Kidney (tissue), 14 donors: ENCODE measurements around the gene FBXO45. TPM values are rescaled to one million over a fixed set of nuclear protein-coding genes. Genes with fewer than 3 reads are reported as not detected.
"Not testable (repeated sequence)": the region's sequence is repeated elsewhere in the genome, so short reads cannot be mapped to it uniquely, and the experiment has no call there.

Source experiments
- DNase-seq, 5 donors: peaks; one replicate each; pipeline ENCODE4 v3.0.0-alpha.2; 2013 to 2020
- FAIRE-seq: peaks from 2 replicates; lab custom pipeline; 2012; peaks lifted over from hg19 to GRCh38; lab: Jason Lieb, UNC
- H3K27ac ChIP-seq, 2 donors: one replicate each; pipeline ENCODE4 v1.7.0; 2013; ENCODE audit warnings: low read depth in 2 of 2, low read length in 2 of 2, inconsistent platforms in 1 of 2
- H3K27me3 ChIP-seq: one replicate; pipeline ENCODE4 v1.7.1; 2013; ENCODE audit warnings: low read length, inconsistent platforms; ENCODE audit not compliant: control insufficient read depth, insufficient read depth
- H3K36me3 ChIP-seq, 3 donors: one replicate each; pipeline versions ENCODE4 v1.7.0 to v1.7.1; 2013; ENCODE audit warnings: low read length in 3 of 3, control low read depth in 1 of 3, inconsistent platforms in 1 of 3; ENCODE audit not compliant: insufficient read depth in 3 of 3, control insufficient read depth in 2 of 3
- H3K4me1 ChIP-seq, 3 donors: one replicate each; pipeline versions ENCODE4 v1.7.0 to v1.7.1; 2013; ENCODE audit warnings: low read length in 3 of 3, inconsistent platforms in 1 of 3, low read depth in 1 of 3; ENCODE audit not compliant: control insufficient read depth in 2 of 3, insufficient read depth in 2 of 3
- H3K4me3 ChIP-seq, 3 donors: one replicate each; pipeline versions ENCODE4 v1.7.0 to v1.8.1; 2013; ENCODE audit warnings: low read length in 3 of 3, control low read depth in 1 of 3, inconsistent platforms in 1 of 3
- H3K9ac ChIP-seq, 3 donors: one replicate each; pipeline versions ENCODE4 v1.7.0 to v1.7.1; 2013; ENCODE audit warnings: low read length in 3 of 3, control low read depth in 1 of 3, inconsistent platforms in 1 of 3
- H3K9me3 ChIP-seq, 3 donors: one replicate each; pipeline versions ENCODE4 v1.7.0 to v1.7.1; 2013; ENCODE audit warnings: low read length in 3 of 3, control low read depth in 1 of 3, inconsistent platforms in 1 of 3; ENCODE audit not compliant: control insufficient read depth in 2 of 3, insufficient read depth in 1 of 3
- CTCF ChIP-seq: IDR thresholded peaks from 3 replicates; pipeline ENCODE4 v1.5.1; 2012; ENCODE audit warnings: mild to moderate bottlenecking, moderate library complexity, borderline replicate concordance; ENCODE audit not compliant: insufficient read depth; ENCODE audit errors: extremely low read depth
- intact Hi-C: fragments of 100-400 bp; cut with DNase I; formaldehyde crosslinking; loops from one replicate; pipeline ENCODE4 v1.11.1; 2022
- polyA plus RNA-seq: library from polyadenylated mRNA; stranded (reverse); fragments of 350-450 nt; fragmentation: Illumina TruSeq; extraction: RNeasy Lipid Tissue Mini Kit (QIAGEN cat#74804); gene quantifications from one replicate; pipeline ENCODE4 v1.2.3, GENCODE V29; 2014; ENCODE audit warnings: low read depth, low replicate concordance; ENCODE audit not compliant: insufficient read depth
- total RNA-seq: library from RNA; stranded (reverse); fragmentation: NEBNext Ultra II Directional; extraction: Animal tissue kit (Norgen Biotek cat#: 25700); gene quantifications from one replicate; pipeline ENCODE4 v1.2.1, GENCODE V29; 2021
- donor health status: control.
- donor health status: control.
- donor health status: control.
- donor health status: control.
- donor health status: control.
- donor health status: DM: yes; HTN: yes; CAD: no.
- donor health status: Normal renal cell carcinoma (clear cell type).

The FBXO45 gene
- total and polyA plus RNA-seq, 2 donors from 2014 or later: 2.5 to 7.0 TPM

- H3K36me3 ChIP-seq: no peaks in the 10 kb centered on the region
- H3K27ac ChIP-seq: no peak overlapping the region
- DNase-seq (peak in 1 of 5 donors; percentile 36), FAIRE-seq (no peak)
- H3K4me1 ChIP-seq: peaks cover 0 to 10% (median 0%) of the 10 kb centered on the region in 3 donors
- intact Hi-C loops: no loop called here
- no peak for TF ChIP-seq CTCF
- H3K27me3 ChIP-seq: no peaks in the 10 kb centered on the region
- H3K9me3 ChIP-seq: no peaks in the 10 kb centered on the region
- H3K4me3 ChIP-seq: no peak overlapping the region
- no peak overlapping the region for H3K9ac ChIP-seq
Measured at GRCh38 chr3:196636369-196637349, 68.2 kb downstream of the FBXO45 start.

- H3K9ac ChIP-seq, H3K9me3 ChIP-seq, H3K36me3 ChIP-seq, intact Hi-C loops, H3K4me3 ChIP-seq, H3K27me3 ChIP-seq, H3K4me1 ChIP-seq, FAIRE-seq, H3K27ac ChIP-seq: not testable (repeated sequence)
- peak in 1 of 5 donors; percentile 12 for DNase-seq
Measured at GRCh38 chr3:196637941-196638340, 69.5 kb downstream of the FBXO45 start.

Other genes starting within 250 kb of the FBXO45 start
- 0.50 TPM for gene TM4SF19, start 230.3 kb upstream of the FBXO45 start, total RNA-seq
- gene TM4SF19, start 230.3 kb upstream of the FBXO45 start, polyA plus RNA-seq: not detected
- gene UBXN7, start 136.2 kb upstream of the FBXO45 start, total RNA-seq: 46.9 TPM
- gene UBXN7, start 136.2 kb upstream of the FBXO45 start, polyA plus RNA-seq: 2.8 TPM
- gene RNF168, start 64.9 kb upstream of the FBXO45 start, total RNA-seq: 19.5 TPM
- 3.2 TPM for gene RNF168, start 64.9 kb upstream of the FBXO45 start, polyA plus RNA-seq
- not detected for gene SMCO1, start 53.3 kb upstream of the FBXO45 start, total RNA-seq
- not detected for gene SMCO1, start 53.3 kb upstream of the FBXO45 start, polyA plus RNA-seq
- 12.3 TPM for gene WDR53, start 106 bp upstream of the FBXO45 start, total RNA-seq
- gene WDR53, start 106 bp upstream of the FBXO45 start, polyA plus RNA-seq: 9.0 TPM
- gene NRROS, start 71.0 kb downstream of the FBXO45 start, total RNA-seq: 11.6 TPM
- gene NRROS, start 71.0 kb downstream of the FBXO45 start, polyA plus RNA-seq: 2.0 TPM
- gene CEP19, start 143.6 kb downstream of the FBXO45 start, total RNA-seq: 1.5 TPM
- gene CEP19, start 143.6 kb downstream of the FBXO45 start, polyA plus RNA-seq: 2.6 TPM
- 19.6 TPM for gene PIGX, start 143.7 kb downstream of the FBXO45 start, total RNA-seq
- 15.7 TPM for gene PIGX, start 143.7 kb downstream of the FBXO45 start, polyA plus RNA-seq
- 67.1 TPM for gene PAK2, start 171.2 kb downstream of the FBXO45 start, total RNA-seq
- gene PAK2, start 171.2 kb downstream of the FBXO45 start, polyA plus RNA-seq: 13.4 TPM